HCT116 (cell line): ENCODE results near the gene RHOH. TPM values are rescaled to one million over a fixed set of nuclear protein-coding genes. Genes with fewer than 3 reads are reported as not detected.

ENCODE experiments used
- ATAC-seq: fragments of 200-7000 bp; cut with Tn5 transposase; 2 replicates; pipeline ENCODE4 v1.9.1; 2020; ENCODE audit warnings: mild to moderate bottlenecking, moderate library complexity
- BruUV-seq: library from RNA; stranded (reverse); fragments of 400-500 nt; replicated peaks from 2 replicates; lab custom pipeline; 2021; lab: Mats Ljungman, UMichigan
- CTCF ChIA-PET: fragments of 300-600 bp; sonication (Branson Sonifier 250); formaldehyde crosslinking; loops from one replicate; lab custom pipeline; 2021; ENCODE audit warnings: antibody characterized with exemption; lab: Charles Lee
- POLR2A ChIA-PET: fragments of 300-600, 350-600 bp; sonication (Branson Sonifier 250); formaldehyde crosslinking; loops from one replicate; lab custom pipeline; 2021; ENCODE audit warnings: antibody characterized with exemption; lab: Charles Lee
- RAD21 ChIA-PET, 2 experiments: fragments of 300-600 bp; sonication (Branson Sonifier 250); formaldehyde crosslinking; loops; one replicate each; lab custom pipeline; 2023; ENCODE audit warnings: low total read pairs in 2 of 2; ENCODE audit not compliant: uncharacterized antibody in 2 of 2, unreplicated experiment in 2 of 2, low non-redundant PET in 1 of 2; lab: Charles Lee
- DNase-seq: peaks from one replicate; pipeline ENCODE4 v3.0.0-alpha.2; 2010; ENCODE audit warnings: low read depth, low spot score
- H2AFZ ChIP-seq: fragments of 200-600 bp; shearing (Covaris generic), sonication (generic); 2 replicates; pipeline ENCODE4 v1.6.1; 2017; ENCODE audit warnings: low read depth, mixed run types, mixed read lengths, antibody characterized with exemption, low read length; ENCODE audit not compliant: poor library complexity, severe bottlenecking
- H3K27ac ChIP-seq: 2 replicates; pipeline ENCODE4 v1.5.1; 2012; ENCODE audit warnings: low read depth, low read length
- H3K27me3 ChIP-seq: fragments of 200-600 bp; sonication (generic); 2 replicates; pipeline ENCODE4 v1.6.1; 2016; ENCODE audit warnings: mixed run types, low read length, mixed read lengths; ENCODE audit not compliant: insufficient read depth
- H3K36me3 ChIP-seq, 2 experiments: fragments of 200-500 bp in 1 of 2; fragments of 200-600 bp in 1 of 2; sonication (Bioruptor generic) in 1 of 2; sonication (generic) in 1 of 2; 2 replicates each; pipeline versions ENCODE4 v1.5.1 to v1.6.1; 2014 to 2016; ENCODE audit warnings: low read length in 2 of 2, inconsistent platforms in 1 of 2, mixed read lengths in 1 of 2, mixed run types in 1 of 2; ENCODE audit not compliant: insufficient read depth in 2 of 2, control insufficient read depth in 1 of 2
- H3K4me1 ChIP-seq, 2 experiments: fragments of 200-600 bp in 1 of 2; sonication (generic) in 1 of 2; 2 replicates each; pipeline versions ENCODE4 v1.5.1 to v1.6.1; 2012 to 2017; ENCODE audit warnings: low read length in 2 of 2, inconsistent platforms in 1 of 2, mild to moderate bottlenecking in 1 of 2, mixed read lengths in 1 of 2, mixed run types in 1 of 2, moderate library complexity in 1 of 2; ENCODE audit not compliant: insufficient read depth in 2 of 2, control insufficient read depth in 1 of 2
- H3K4me2 ChIP-seq: fragments of 200-600 bp; sonication (generic); 2 replicates; pipeline ENCODE4 v1.6.1; 2017; ENCODE audit warnings: mixed run types, low read length, mixed read lengths
- H3K4me3 ChIP-seq, 2 experiments: fragments of 200-600 bp in 1 of 2; sonication (generic) in 1 of 2; replicated peaks in 1 of 2; 2 replicates each; pipeline ENCODE4 v1.5.1; 2011 to 2016; ENCODE audit warnings: low read length in 2 of 2, control low read depth in 1 of 2, low read depth in 1 of 2, mild to moderate bottlenecking in 1 of 2, mixed read lengths in 1 of 2, mixed run types in 1 of 2
- H3K79me2 ChIP-seq: fragments of 200-600 bp; sonication (generic); 2 replicates; pipeline ENCODE4 v1.6.1; 2017; ENCODE audit warnings: mild to moderate bottlenecking, mixed run types, low read length, moderate library complexity, mixed read lengths; ENCODE audit not compliant: insufficient read depth
- H3K9ac ChIP-seq: fragments of 200-600 bp; sonication (generic); 2 replicates; pipeline ENCODE4 v1.6.1; 2016; ENCODE audit warnings: low read length, mixed read lengths
- H3K9me2 ChIP-seq: fragments of 200-600 bp; sonication (generic), shearing (Covaris generic); 2 replicates; pipeline ENCODE4 v1.6.1; 2017; ENCODE audit warnings: mixed run types, mild to moderate bottlenecking, moderate library complexity; ENCODE audit not compliant: insufficient read depth
- H3K9me3 ChIP-seq, 2 experiments: fragments of 200-500 bp in 1 of 2; fragments of 200-600 bp in 1 of 2; sonication (Bioruptor generic) in 1 of 2; sonication (generic) in 1 of 2; 2 replicates each; pipeline ENCODE4 v1.6.1; 2014 to 2017; ENCODE audit warnings: low read length in 2 of 2, mixed read lengths in 2 of 2, inconsistent platforms in 1 of 2, low read depth in 1 of 2, mild to moderate bottlenecking in 1 of 2, mixed run types in 1 of 2, moderate library complexity in 1 of 2; ENCODE audit not compliant: control insufficient read depth in 1 of 2, insufficient read depth in 1 of 2
- H4K20me1 ChIP-seq: fragments of 200-600 bp; sonication (generic), shearing (Covaris generic); 2 replicates; pipeline ENCODE4 v1.6.1; 2017; ENCODE audit warnings: mixed run types, mild to moderate bottlenecking, moderate library complexity; ENCODE audit not compliant: insufficient read depth
- ATF3 ChIP-seq: IDR thresholded peaks from 2 replicates; pipeline ENCODE4 v1.6.1; 2012
- CBX3 ChIP-seq: IDR thresholded peaks from 2 replicates; pipeline ENCODE4 v1.6.1; 2012; ENCODE audit warnings: low read depth
- CEBPB ChIP-seq: IDR thresholded peaks from 2 replicates; pipeline ENCODE4 v1.6.1; 2012; ENCODE audit warnings: low read depth
- CTCF ChIP-seq, 3 experiments: fragments of 200-600 bp in 1 of 3; sonication (generic) in 1 of 3; IDR thresholded peaks in 2 of 3; conservative IDR thresholded peaks in 1 of 3; 2 replicates each; pipeline ENCODE4 v1.5.1; 2012 to 2017; ENCODE audit warnings: low read depth in 2 of 3, low read length in 2 of 3, antibody characterized with exemption in 1 of 3, borderline replicate concordance in 1 of 3, control low read depth in 1 of 3, mild to moderate bottlenecking in 1 of 3, mixed read lengths in 1 of 3, mixed run types in 1 of 3, moderate library complexity in 1 of 3; ENCODE audit not compliant: insufficient read depth in 1 of 3
- EZH2 ChIP-seq: fragments of 200-600 bp; sonication (generic); IDR thresholded peaks from 2 replicates; pipeline ENCODE4 v1.6.1; 2017; ENCODE audit warnings: antibody characterized with exemption, mixed run types
- EZH2phosphoT487 ChIP-seq: fragments of 200-600 bp; IDR thresholded peaks from 2 replicates; pipeline ENCODE4 v1.6.1; 2018; ENCODE audit warnings: antibody characterized with exemption, borderline replicate concordance
- FOSL1 ChIP-seq: IDR thresholded peaks from 2 replicates; pipeline ENCODE4 v1.6.1; 2012; ENCODE audit warnings: low read depth
- MAX ChIP-seq: IDR thresholded peaks from 2 replicates; pipeline ENCODE4 v1.6.1; 2012
- POLR2A ChIP-seq: IDR thresholded peaks from 2 replicates; pipeline ENCODE4 v1.7.0; 2011; ENCODE audit warnings: borderline replicate concordance; ENCODE audit not compliant: insufficient read depth, insufficient read length; ENCODE audit errors: extremely low read depth
- POLR2AphosphoS5 ChIP-seq: IDR thresholded peaks from 2 replicates; pipeline ENCODE4 v1.6.1; 2011; ENCODE audit warnings: mild to moderate bottlenecking, low read depth, low read length, moderate library complexity
- RAD21 ChIP-seq: IDR thresholded peaks from 2 replicates; pipeline ENCODE4 v1.6.1; 2012; ENCODE audit warnings: low read depth, mild to moderate bottlenecking
- REST ChIP-seq: IDR thresholded peaks from 2 replicates; pipeline ENCODE4 v1.6.1; 2012; ENCODE audit warnings: low read depth
- SP1 ChIP-seq: IDR thresholded peaks from 2 replicates; pipeline ENCODE4 v1.6.1; 2012; ENCODE audit warnings: low read depth
- SRF ChIP-seq: IDR thresholded peaks from 2 replicates; pipeline ENCODE4 v1.6.1; 2012; ENCODE audit warnings: low read depth
- YY1 ChIP-seq: IDR thresholded peaks from 2 replicates; pipeline ENCODE4 v1.6.1; 2011; ENCODE audit warnings: low read length, low read depth, moderate library complexity, mild to moderate bottlenecking; ENCODE audit not compliant: insufficient replicate concordance; ENCODE audit errors: extremely low read depth
- ZFX ChIP-seq: fragments of 450-650 bp; IDR thresholded peaks from 2 replicates; pipeline ENCODE4 v1.6.1; 2017
- intact Hi-C: fragments of 100-400 bp; cut with micrococcal nuclease; formaldehyde crosslinking; loops from 2 replicates; pipeline ENCODE4 v1.10.0; 2022
- total RNA-seq: library from RNA; stranded (reverse); gene quantifications from one replicate; pipeline ENCODE4 v1.2.1, GENCODE V29; 2021; ENCODE audit not compliant: unreplicated experiment

Gene RHOH
- total RNA-seq, 1 experiment from 2014 or later: 0.74 TPM

GRCh38 chr4:40269133-40269532, 72.3 kb downstream of the RHOH start:
- Histone ChIP-seq H3K9me3 (no peaks in the 10 kb centered on the region; a peak in 1 of 4 replicates), H3K36me3 (no peaks in the 10 kb centered on the region), H2AFZ (no peak overlapping the region), H3K27ac (no peak overlapping the region), H4K20me1 (no peaks in the 10 kb centered on the region), H3K9me2 (no peaks in the 10 kb centered on the region), H3K79me2 (no peaks in the 10 kb centered on the region)
- ATAC-seq (no peak), DNase-seq (no peak)
- ChIA-PET RAD21 (no interaction called here), POLR2A (no interaction called here)
- intact Hi-C loops: no loop called here
- BruUV-seq: no TSS peak
- no peak for TF ChIP-seq FOSL1
- TF ChIP-seq ATF3: no peak
- TF ChIP-seq SRF: no peak
- no peak for TF ChIP-seq POLR2AphosphoS5
- no peak for TF ChIP-seq CEBPB
- TF ChIP-seq EZH2phosphoT487: no peak
- TF ChIP-seq ZFX: no peak
- TF ChIP-seq SP1: no peak
- TF ChIP-seq YY1: no peak
- no peak for TF ChIP-seq CBX3
- no peak for TF ChIP-seq MAX
- TF ChIP-seq CTCF (IDR thresholded peaks at IDR 0.05 in 2 of 3, conservative IDR thresholded peaks at IDR 0.05 in 1 of 3; ENCODE audit: borderline replicate concordance in 1 of 3, insufficient read depth in 1 of 3, low read depth in 2 of 3, low read length in 2 of 3): no peak
- no peak for TF ChIP-seq RAD21
- no peak for TF ChIP-seq REST
- TF ChIP-seq EZH2: no peak
- TF ChIP-seq POLR2A: no peak
- TF ChIP-seq, all 23 proteins: peak for 0
- no peaks in the 10 kb centered on the region for H3K4me1 ChIP-seq
- no peak overlapping the region for H3K4me3 ChIP-seq
- H3K9ac ChIP-seq: no peak overlapping the region
- H3K27me3 ChIP-seq: no peaks in the 10 kb centered on the region
- H3K4me2 ChIP-seq: no peak overlapping the region
- CTCF ChIA-PET: no interaction called here
